Fibroblast of the aortic adventitia (primary cell): ENCODE data around the gene MAP4K4. TPM values are rescaled to one million over a fixed set of nuclear protein-coding genes. Genes with fewer than 3 reads are reported as not detected.

Source experiments
- DNase-seq: peaks from one replicate; pipeline ENCODE4 v3.0.0-alpha.2; 2010; ENCODE audit warnings: low read depth
- H3K4me3 ChIP-seq: 2 replicates; pipeline ENCODE4 v1.5.1; 2011; ENCODE audit warnings: low read depth, mild to moderate bottlenecking, control low read depth, low read length, moderate library complexity
- total RNA-seq: library from RNA; depleted of rRNA; stranded (reverse); fragments of >200 nt; gene quantifications from 2 replicates; pipeline ENCODE4 v1.2.3, GENCODE V29; 2012; ENCODE audit warnings: low replicate concordance
- TF ChIP-seq, protein P1 (sequence below): IDR thresholded peaks from 2 replicates; pipeline ENCODE4 v1.5.1; 2011; ENCODE audit warnings: mild to moderate bottlenecking, low read length, control low read depth, inconsistent platforms; ENCODE audit not compliant: insufficient read depth

MAP4K4 gene
- total RNA-seq, 1 donor, result 208 TPM

DNA sequence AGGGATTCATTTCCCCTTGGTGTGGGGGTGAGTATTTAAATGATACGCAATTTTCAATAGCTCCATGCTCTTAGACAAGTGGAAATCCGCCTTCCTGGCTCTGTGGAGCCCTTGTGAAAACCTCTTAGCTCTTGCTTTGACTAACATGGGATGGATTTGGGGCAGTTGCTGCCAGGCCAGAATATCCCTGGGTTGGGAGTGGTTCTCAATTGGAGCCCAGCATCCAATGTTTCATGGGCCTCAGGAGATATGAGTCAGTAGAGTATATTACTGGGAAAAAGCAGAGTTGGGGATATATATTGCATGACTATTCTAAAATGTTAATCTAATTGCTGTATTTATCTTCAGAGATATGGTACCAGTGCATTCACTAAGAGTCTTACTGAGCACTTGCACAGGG, 189.8 kb downstream of the MAP4K4 start:
- H3K4me3 ChIP-seq, result no peak overlapping the region
- peak; percentile 79 for DNase-seq
- TF ChIP-seq, protein P1, sequence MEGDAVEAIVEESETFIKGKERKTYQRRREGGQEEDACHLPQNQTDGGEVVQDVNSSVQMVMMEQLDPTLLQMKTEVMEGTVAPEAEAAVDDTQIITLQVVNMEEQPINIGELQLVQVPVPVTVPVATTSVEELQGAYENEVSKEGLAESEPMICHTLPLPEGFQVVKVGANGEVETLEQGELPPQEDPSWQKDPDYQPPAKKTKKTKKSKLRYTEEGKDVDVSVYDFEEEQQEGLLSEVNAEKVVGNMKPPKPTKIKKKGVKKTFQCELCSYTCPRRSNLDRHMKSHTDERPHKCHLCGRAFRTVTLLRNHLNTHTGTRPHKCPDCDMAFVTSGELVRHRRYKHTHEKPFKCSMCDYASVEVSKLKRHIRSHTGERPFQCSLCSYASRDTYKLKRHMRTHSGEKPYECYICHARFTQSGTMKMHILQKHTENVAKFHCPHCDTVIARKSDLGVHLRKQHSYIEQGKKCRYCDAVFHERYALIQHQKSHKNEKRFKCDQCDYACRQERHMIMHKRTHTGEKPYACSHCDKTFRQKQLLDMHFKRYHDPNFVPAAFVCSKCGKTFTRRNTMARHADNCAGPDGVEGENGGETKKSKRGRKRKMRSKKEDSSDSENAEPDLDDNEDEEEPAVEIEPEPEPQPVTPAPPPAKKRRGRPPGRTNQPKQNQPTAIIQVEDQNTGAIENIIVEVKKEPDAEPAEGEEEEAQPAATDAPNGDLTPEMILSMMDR, result no peak

DNA sequence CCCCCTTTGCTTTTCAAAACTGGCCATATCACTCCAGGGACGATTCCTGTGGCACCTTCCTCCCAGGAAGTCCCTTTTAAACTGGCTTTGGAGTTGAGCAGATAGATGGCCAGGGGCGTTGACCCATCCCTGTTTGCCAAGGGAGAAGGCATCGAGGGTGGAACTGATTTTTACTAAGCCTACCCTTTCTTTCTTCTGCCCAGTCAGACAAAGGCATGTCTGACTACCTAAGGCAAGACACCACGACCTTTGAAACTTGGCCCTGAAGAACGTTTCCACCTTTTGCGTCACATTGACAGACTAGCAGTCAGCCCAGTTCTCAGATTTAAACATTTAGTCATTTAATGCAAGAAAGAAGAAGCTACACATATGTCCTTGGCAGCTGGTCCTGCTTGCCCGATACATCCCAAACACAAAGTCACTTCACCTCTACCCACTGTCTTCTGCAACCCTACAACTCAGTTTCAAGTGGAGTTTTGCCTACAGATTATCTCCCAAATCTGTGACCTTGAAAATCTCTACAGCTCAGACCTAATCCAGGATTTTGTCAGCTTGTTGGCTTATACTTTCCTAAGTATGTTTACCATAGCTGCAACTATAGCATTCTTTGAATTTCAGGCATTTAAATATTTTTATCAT, 192.1 kb downstream of the MAP4K4 start:
- no peak overlapping the region for H3K4me3 ChIP-seq
- DNase-seq, result no peak
- TF ChIP-seq, protein P1, result no peak

DNA sequence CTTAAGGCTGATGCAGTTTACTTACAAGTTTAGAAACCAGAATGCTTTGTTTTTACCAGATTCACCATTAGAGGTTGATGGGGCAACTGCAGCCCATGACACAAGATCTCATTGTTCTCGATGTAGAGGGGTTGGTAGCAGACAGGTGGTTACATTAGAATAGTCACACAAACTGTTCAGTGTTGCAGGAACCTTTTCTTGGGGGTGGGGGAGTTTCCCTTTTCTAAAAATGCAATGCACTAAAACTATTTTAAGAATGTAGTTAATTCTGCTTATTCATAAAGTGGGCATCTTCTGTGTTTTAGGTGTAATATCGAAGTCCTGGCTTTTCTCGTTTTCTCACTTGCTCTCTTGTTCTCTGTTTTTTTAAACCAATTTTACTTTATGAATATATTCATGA, 194.9 kb downstream of the MAP4K4 start:
- TF ChIP-seq, protein P1, result no peak
- no peak overlapping the region for H3K4me3 ChIP-seq
- DNase-seq, result no peak

DNA sequence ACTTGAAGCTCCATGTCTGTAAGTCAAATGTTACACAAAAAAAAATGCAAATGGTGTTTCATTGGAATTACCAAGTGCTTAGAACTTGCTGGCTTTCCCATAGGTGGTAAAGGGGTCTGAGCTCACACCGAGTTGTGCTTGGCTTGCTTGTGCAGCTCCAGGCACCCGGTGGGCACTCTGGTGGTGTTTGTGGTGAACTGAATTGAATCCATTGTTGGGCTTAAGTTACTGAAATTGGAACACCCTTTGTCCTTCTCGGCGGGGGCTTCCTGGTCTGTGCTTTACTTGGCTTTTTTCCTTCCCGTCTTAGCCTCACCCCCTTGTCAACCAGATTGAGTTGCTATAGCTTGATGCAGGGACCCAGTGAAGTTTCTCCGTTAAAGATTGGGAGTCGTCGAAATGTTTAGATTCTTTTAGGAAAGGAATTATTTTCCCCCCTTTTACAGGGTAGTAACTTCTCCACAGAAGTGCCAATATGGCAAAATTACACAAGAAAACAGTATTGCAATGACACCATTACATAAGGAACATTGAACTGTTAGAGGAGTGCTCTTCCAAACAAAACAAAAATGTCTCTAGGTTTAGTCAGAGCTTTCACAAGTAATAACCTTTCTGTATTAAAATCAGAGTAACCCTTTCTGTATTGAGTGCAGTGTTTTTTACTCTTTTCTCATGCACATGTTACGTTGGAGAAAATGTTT, 196.3 kb downstream of the MAP4K4 start:
- H3K4me3 ChIP-seq, result no peak overlapping the region
- peak; percentile 54 for DNase-seq
- TF ChIP-seq, protein P1, result no peak

DNA sequence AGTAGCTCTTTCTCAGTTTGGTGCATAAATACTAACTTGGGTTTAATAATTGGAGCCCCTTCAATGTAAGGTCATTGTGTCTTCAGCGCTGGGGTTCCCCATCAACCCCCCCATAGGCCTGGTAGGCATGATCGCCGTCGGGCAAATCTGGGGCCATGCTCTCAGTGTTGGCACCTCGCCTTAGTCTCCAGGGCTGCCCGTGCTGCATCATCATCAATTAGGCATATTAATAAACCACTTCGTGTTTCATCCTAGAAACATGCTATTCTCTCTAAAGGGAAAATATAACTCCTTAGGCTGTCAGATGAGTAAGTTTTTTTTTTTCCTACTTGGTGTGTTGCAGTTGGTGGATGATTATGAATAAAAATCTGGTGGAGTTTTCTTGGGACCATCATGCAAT, 197.5 kb downstream of the MAP4K4 start:
- no peak overlapping the region for H3K4me3 ChIP-seq
- TF ChIP-seq, protein P1, result no peak
- DNase-seq, result no peak

DNA sequence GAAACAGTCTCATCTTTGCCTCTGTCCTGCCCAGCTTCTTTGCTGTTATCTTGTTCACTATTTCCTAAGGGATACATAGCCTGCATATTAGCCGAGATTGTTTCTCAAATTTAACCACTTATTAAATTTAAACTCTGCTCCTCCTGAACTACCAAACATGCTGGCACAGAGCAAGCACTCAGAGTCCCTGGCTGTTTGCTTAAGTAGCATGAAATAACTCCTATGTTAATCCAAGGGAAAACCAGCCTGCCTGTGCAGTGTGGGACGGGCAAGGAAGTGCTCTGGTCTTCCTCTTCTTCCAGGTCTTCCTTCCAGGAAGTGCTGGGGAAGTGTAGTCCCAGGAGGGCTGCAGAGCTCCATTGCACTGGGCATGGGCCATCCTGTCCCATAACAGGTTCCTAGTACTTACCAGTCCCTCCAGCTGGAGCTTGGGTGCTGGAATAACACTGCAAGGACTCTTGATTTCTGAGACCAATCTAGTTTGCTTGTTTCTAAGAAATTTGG, 198.4 kb downstream of the MAP4K4 start:
- H3K4me3 ChIP-seq, result no peak overlapping the region
- TF ChIP-seq, protein P1, result no peak
- no peak for DNase-seq
